GM21447 (cell line): ENCODE results near the gene CYP3A4.
"Not testable (repeated sequence)": the region's sequence is repeated elsewhere in the genome, so short reads cannot be mapped to it uniquely, and the experiment has no call there.

Experiments used
- ATAC-seq: cut with Tn5 transposase; IDR thresholded peaks from one replicate; pipeline ENCODE4 v1.9.1; 2021; ENCODE audit not compliant: unreplicated experiment

Gene CYP3A4

GRCh38 chr7:99793443-99793842 is 9.5 kb upstream of the CYP3A4 start:
- no peak for ATAC-seq

GRCh38 chr7:99792967-99793366 is 9.0 kb upstream of the CYP3A4 start:
- ATAC-seq, result no peak

GRCh38 chr7:99791667-99792369 is 7.8 kb upstream of the CYP3A4 start:
- ATAC-seq, result no peak

- no peak for ATAC-seq
Observed at GRCh38 chr7:99791021-99791420, 7.0 kb upstream of the CYP3A4 start.

GRCh38 chr7:99790407-99790806 is 6.4 kb upstream of the CYP3A4 start:
- ATAC-seq, result no peak

GRCh38 chr7:99789441-99790070 is 5.6 kb upstream of the CYP3A4 start:
- ATAC-seq, result no peak

- no peak for ATAC-seq
Observed at GRCh38 chr7:99788554-99788953, 4.6 kb upstream of the CYP3A4 start.

GRCh38 chr7:99786726-99787335 is 2.8 kb upstream of the CYP3A4 start:
- ATAC-seq, result no peak

- ATAC-seq, result not testable (repeated sequence)
Observed at GRCh38 chr7:99785654-99786053, 1.7 kb upstream of the CYP3A4 start.

- no peak for ATAC-seq
Observed at GRCh38 chr7:99782012-99782953, 1.7 kb downstream of the CYP3A4 start.

- no peak for ATAC-seq
Observed at GRCh38 chr7:99780588-99780987, 3.4 kb downstream of the CYP3A4 start.

- ATAC-seq, result no peak
Observed at GRCh38 chr7:99779949-99780348, 4.0 kb downstream of the CYP3A4 start.

- ATAC-seq, result no peak
Observed at GRCh38 chr7:99778880-99779279, 5.1 kb downstream of the CYP3A4 start.

- not testable (repeated sequence) for ATAC-seq
Observed at GRCh38 chr7:99773395-99773794, 10.6 kb downstream of the CYP3A4 start.

- ATAC-seq, result no peak
Observed at GRCh38 chr7:99772565-99772964, 11.4 kb downstream of the CYP3A4 start.

GRCh38 chr7:99769494-99769893 is 14.5 kb downstream of the CYP3A4 start:
- ATAC-seq, result not testable (repeated sequence)

GRCh38 chr7:99768471-99768870 is 15.5 kb downstream of the CYP3A4 start:
- no peak for ATAC-seq

GRCh38 chr7:99767662-99768061 is 16.3 kb downstream of the CYP3A4 start:
- peak; percentile 91 for ATAC-seq

GRCh38 chr7:99766484-99767099 is 17.4 kb downstream of the CYP3A4 start:
- no peak for ATAC-seq

GRCh38 chr7:99764478-99764877 is 19.5 kb downstream of the CYP3A4 start:
- ATAC-seq, result no peak
